Measurements from ENCODE around the gene P3H1.

P3H1 gene

GRCh38 chr1:42801832-42802473, 35.1 kb upstream of the P3H1 start:
- no peak for TF ChIP-seq CTCF (conservative IDR thresholded peaks at IDR 0.05; ENCODE audit: low read depth)
- CTCF ChIA-PET, result no interaction called here
- no peak overlapping the region for H3K27ac ChIP-seq
- POLR2A ChIA-PET (ENCODE audit: low non-redundant PET), result no interaction called here
- DNase-seq (ENCODE audit: low spot score), result no peak

- no peak for DNase-seq (ENCODE audit: low spot score)
- ChIA-PET POLR2A (ENCODE audit: low non-redundant PET) (no interaction called here), CTCF (no interaction called here)
- TF ChIP-seq CTCF (conservative IDR thresholded peaks at IDR 0.05; ENCODE audit: low read depth), result no peak
- no peak overlapping the region for H3K27ac ChIP-seq
These were observed 31.2 kb upstream of the P3H1 start for GRCh38 chr1:42797979-42798378.

- TF ChIP-seq CTCF (conservative IDR thresholded peaks at IDR 0.05; ENCODE audit: low read depth), result no peak
- no peak for DNase-seq (ENCODE audit: low spot score)
- POLR2A ChIA-PET (ENCODE audit: low non-redundant PET), result no interaction called here
- H3K27ac ChIP-seq, result no peak overlapping the region
- CTCF ChIA-PET, result no interaction called here
These were observed 30.6 kb upstream of the P3H1 start for GRCh38 chr1:42797414-42797813.

GRCh38 chr1:42793824-42794223, 27.0 kb upstream of the P3H1 start:
- DNase-seq (ENCODE audit: low spot score), result no peak
- H3K27ac ChIP-seq, result no peak overlapping the region
- POLR2A ChIA-PET (ENCODE audit: low non-redundant PET), result no interaction called here
- no peak for TF ChIP-seq CTCF (conservative IDR thresholded peaks at IDR 0.05; ENCODE audit: low read depth)
- CTCF ChIA-PET, result no interaction called here

- H3K27ac ChIP-seq, result no peak overlapping the region
- no peak for DNase-seq (ENCODE audit: low spot score)
- ChIA-PET CTCF (interaction anchor here (1.3 kb wide), 1 partner anchor 75 kb away, joined by 3 read pairs; no protein-coding TSS in a partner anchor), POLR2A (ENCODE audit: low non-redundant PET) (no interaction called here)
- no peak for TF ChIP-seq CTCF (conservative IDR thresholded peaks at IDR 0.05; ENCODE audit: low read depth)
These were observed 21.2 kb upstream of the P3H1 start for GRCh38 chr1:42788021-42788420.

- DNase-seq (ENCODE audit: low spot score), result no peak
- CTCF ChIA-PET, result interaction anchor here (0.5 to 1.9 kb wide), 2 partner anchors 17 to 288 kb away, joined by 3 to 5 read pairs; no protein-coding TSS in a partner anchor
- TF ChIP-seq CTCF (conservative IDR thresholded peaks at IDR 0.05; ENCODE audit: low read depth), result no peak
- no peak overlapping the region for H3K27ac ChIP-seq
- POLR2A ChIA-PET (ENCODE audit: low non-redundant PET), result no interaction called here
These were observed 19.3 kb upstream of the P3H1 start for GRCh38 chr1:42786097-42786496.

All from RWPE1 (cell line).